Activated CD8-positive, alpha-beta T cell treated with anti-CD3 and anti-CD28 coated beads for 36 hours (primary cell): ENCODE results near the gene PLOD3. TPM values are rescaled to one million over a fixed set of nuclear protein-coding genes. Genes with fewer than 3 reads are reported as not detected.
"Not testable (repeated sequence)": the region's sequence is repeated elsewhere in the genome, so short reads cannot be mapped to it uniquely, and the experiment has no call there.

Experiments used
- ATAC-seq: fragments of 200-7000 bp; cut with Tn5 transposase; one replicate; pipeline ENCODE4 v1.10.0; 2021; ENCODE audit warnings: mild to moderate bottlenecking, moderate library complexity
- CTCF ChIA-PET: fragments of 350-600 bp; sonication (Branson Sonifier 250); formaldehyde crosslinking; loops from one replicate; lab custom pipeline; 2021; ENCODE audit warnings: antibody characterized with exemption; lab: Charles Lee
- POLR2A ChIA-PET: fragments of 350-600 bp; sonication (Branson Sonifier 250); formaldehyde crosslinking; loops from one replicate; lab custom pipeline; 2021; ENCODE audit warnings: antibody characterized with exemption; lab: Charles Lee
- DNase-seq: peaks from one replicate; pipeline ENCODE4 v3.0.0-alpha.2; 2020
- H3K27ac Mint-ChIP-seq: one replicate; pipeline ENCODE4 v1.8.0; 2021; ENCODE audit warnings: mild to moderate bottlenecking, mixed read lengths
- H3K27me3 Mint-ChIP-seq: one replicate; pipeline ENCODE4 v1.8.0; 2021; ENCODE audit warnings: mixed read lengths
- H3K36me3 Mint-ChIP-seq: one replicate; pipeline ENCODE4 v1.8.0; 2021; ENCODE audit warnings: low read depth, mixed read lengths
- H3K4me1 Mint-ChIP-seq: one replicate; pipeline ENCODE4 v1.8.0; 2021; ENCODE audit warnings: low read depth, mixed read lengths
- H3K4me3 Mint-ChIP-seq: one replicate; pipeline ENCODE4 v1.8.0; 2021; ENCODE audit warnings: mild to moderate bottlenecking, moderate library complexity, mixed read lengths
- H3K9me3 Mint-ChIP-seq: one replicate; pipeline ENCODE4 v1.8.0; 2021; ENCODE audit warnings: mixed read lengths
- intact Hi-C: fragments of 100-400 bp; cut with micrococcal nuclease; formaldehyde crosslinking; loops from one replicate; pipeline ENCODE4 v1.10.0; 2022
- total RNA-seq, 2 experiments: library from RNA; stranded (reverse); gene quantifications; one replicate each; pipeline ENCODE4 v1.2.3, GENCODE V29; 2021
- TF ChIP-seq, protein P1 (sequence below): fragments of 200-600 bp; IDR thresholded peaks from one replicate; pipeline ENCODE4 v1.8.0; 2022; ENCODE audit warnings: antibody characterized with exemption, mild to moderate bottlenecking

Gene PLOD3
- total RNA-seq, 2 experiments from 2014 or later: 20.4 to 24.4 TPM

- Mint-ChIP-seq H3K4me3 (no peak overlapping the region), H3K9me3 (no peaks in the 10 kb centered on the region)
Measured at GRCh38 chr7:101255796-101256195, 38.4 kb upstream of the PLOD3 start.

DNA sequence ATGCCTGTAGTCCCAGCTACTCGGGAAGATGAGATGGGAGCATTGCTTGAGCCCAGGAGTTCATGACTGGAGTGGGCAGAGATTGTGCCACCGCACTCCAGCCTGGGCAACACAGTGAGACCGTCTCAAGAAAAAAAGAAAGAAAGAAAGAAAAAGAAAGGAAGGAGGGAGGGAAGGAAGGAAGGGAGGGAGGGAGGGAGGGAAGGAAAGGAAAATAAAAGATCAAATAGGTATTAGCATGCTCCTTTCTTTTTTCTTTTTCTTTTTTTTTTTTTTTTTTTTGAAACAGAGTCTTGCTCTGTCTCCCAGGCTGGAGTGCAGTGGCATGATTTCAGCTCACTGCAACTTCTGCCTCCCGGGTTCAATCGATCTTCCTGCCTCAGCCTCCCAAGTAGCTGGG lies 35.8 kb upstream of the PLOD3 start:
- ChIA-PET CTCF (interaction anchor here (1.7 to 4.9 kb wide), 3 partner anchors 9 to 35 kb away, joined by 8 to 20 read pairs (median 12); partner anchors contain the start of genes FIS1 and ZNHIT1), POLR2A (interaction anchor here (2.3 kb wide), 1 partner anchor 9 kb away, joined by 9 read pairs; the partner anchor contains the start of gene FIS1)
- H3K27ac Mint-ChIP-seq, H3K9me3 Mint-ChIP-seq, ATAC-seq, DNase-seq, H3K27me3 Mint-ChIP-seq, intact Hi-C loops: not testable (repeated sequence)
- H3K4me3 Mint-ChIP-seq: peak overlapping the region; percentile 91
- H3K4me1 Mint-ChIP-seq: peaks cover 19% of the 10 kb centered on the region
- peaks cover 15% of the 10 kb centered on the region for H3K36me3 Mint-ChIP-seq

More at GRCh38 chr7:101255796-101256195, 38.4 kb upstream of the PLOD3 start:
- peaks cover 9% of the 10 kb centered on the region for H3K4me1 Mint-ChIP-seq
- ATAC-seq (no peak), DNase-seq (no peak)
- H3K36me3 Mint-ChIP-seq: peaks cover 9% of the 10 kb centered on the region
- ChIA-PET POLR2A (interaction anchor here (1.5 kb wide), 1 partner anchor 12 kb away, joined by 4 read pairs; no protein-coding TSS in a partner anchor), CTCF (interaction anchor here (1.0 to 4.9 kb wide), 2 partner anchors 27 to 63 kb away, joined by 3 to 20 read pairs; no protein-coding TSS in a partner anchor)
- intact Hi-C loops: no loop called here
- no peaks in the 10 kb centered on the region for H3K27me3 Mint-ChIP-seq
- no peak overlapping the region for H3K27ac Mint-ChIP-seq
- TF ChIP-seq, protein P1, sequence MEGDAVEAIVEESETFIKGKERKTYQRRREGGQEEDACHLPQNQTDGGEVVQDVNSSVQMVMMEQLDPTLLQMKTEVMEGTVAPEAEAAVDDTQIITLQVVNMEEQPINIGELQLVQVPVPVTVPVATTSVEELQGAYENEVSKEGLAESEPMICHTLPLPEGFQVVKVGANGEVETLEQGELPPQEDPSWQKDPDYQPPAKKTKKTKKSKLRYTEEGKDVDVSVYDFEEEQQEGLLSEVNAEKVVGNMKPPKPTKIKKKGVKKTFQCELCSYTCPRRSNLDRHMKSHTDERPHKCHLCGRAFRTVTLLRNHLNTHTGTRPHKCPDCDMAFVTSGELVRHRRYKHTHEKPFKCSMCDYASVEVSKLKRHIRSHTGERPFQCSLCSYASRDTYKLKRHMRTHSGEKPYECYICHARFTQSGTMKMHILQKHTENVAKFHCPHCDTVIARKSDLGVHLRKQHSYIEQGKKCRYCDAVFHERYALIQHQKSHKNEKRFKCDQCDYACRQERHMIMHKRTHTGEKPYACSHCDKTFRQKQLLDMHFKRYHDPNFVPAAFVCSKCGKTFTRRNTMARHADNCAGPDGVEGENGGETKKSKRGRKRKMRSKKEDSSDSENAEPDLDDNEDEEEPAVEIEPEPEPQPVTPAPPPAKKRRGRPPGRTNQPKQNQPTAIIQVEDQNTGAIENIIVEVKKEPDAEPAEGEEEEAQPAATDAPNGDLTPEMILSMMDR: no peak

GRCh38 chr7:101251871-101252659 lies 34.7 kb upstream of the PLOD3 start:
- ATAC-seq (peak; percentile 100), DNase-seq (peak; percentile 100)
- Mint-ChIP-seq H3K9me3 (no peaks in the 10 kb centered on the region), H3K36me3 (peaks cover 18% of the 10 kb centered on the region), H3K27me3 (no peaks in the 10 kb centered on the region), H3K27ac (peak overlapping the region; percentile 97), H3K4me3 (peak overlapping the region; percentile 91), H3K4me1 (peaks cover 24% of the 10 kb centered on the region)
- CTCF ChIA-PET: interaction anchor here (0.7 to 5.1 kb wide), 6 partner anchors 8 to 108 kb away, joined by 3 to 27 read pairs (median 8); partner anchors contain the start of genes FIS1 and ZNHIT1
- intact Hi-C loops: no loop called here
- TF ChIP-seq, protein P1: no peak
- POLR2A ChIA-PET: interaction anchor here (0.7 to 2.3 kb wide), 7 partner anchors 8 to 1036 kb away, joined by 3 to 9 read pairs (median 4); partner anchors contain the start of genes CLDN15, FIS1, IFT22 and PLOD3

GRCh38 chr7:101250324-101250723 lies 32.9 kb upstream of the PLOD3 start:
- intact Hi-C loops: no loop called here
- peak overlapping the region; percentile 49 for H3K27ac Mint-ChIP-seq
- H3K9me3 Mint-ChIP-seq: no peaks in the 10 kb centered on the region
- DNase-seq: no peak
- H3K4me3 Mint-ChIP-seq: peak overlapping the region; percentile 91
- TF ChIP-seq, protein P1: no peak
- H3K36me3 Mint-ChIP-seq: peaks cover 23% of the 10 kb centered on the region
- no peaks in the 10 kb centered on the region for H3K27me3 Mint-ChIP-seq
- no peak for ATAC-seq
- ChIA-PET POLR2A (interaction anchor here (2.0 kb wide), 1 partner anchor 12 kb away, joined by 4 read pairs; the partner anchor contains the start of gene CLDN15), CTCF (interaction anchor here (5.1 kb wide), 1 partner anchor 33 kb away, joined by 27 read pairs; no protein-coding TSS in a partner anchor)
- H3K4me1 Mint-ChIP-seq: peaks cover 30% of the 10 kb centered on the region

- intact Hi-C loops: no loop called here
- TF ChIP-seq, protein P1: no peak
- Mint-ChIP-seq H3K27me3 (no peaks in the 10 kb centered on the region), H3K4me1 (peaks cover 42% of the 10 kb centered on the region), H3K4me3 (no peak overlapping the region), H3K27ac (no peak overlapping the region), H3K36me3 (peaks cover 35% of the 10 kb centered on the region), H3K9me3 (no peaks in the 10 kb centered on the region)
- POLR2A ChIA-PET: interaction anchor here (1.0 kb wide), 1 partner anchor 26 kb away, joined by 3 read pairs; no protein-coding TSS in a partner anchor
- CTCF ChIA-PET: interaction anchor here (0.9 to 5.1 kb wide), 5 partner anchors 9 to 56 kb away, joined by 3 to 27 read pairs (median 4); partner anchors contain the start of gene ZNHIT1
- ATAC-seq (no peak), DNase-seq (no peak)
Measured at GRCh38 chr7:101248276-101248675, 30.9 kb upstream of the PLOD3 start.
